Left forelimb (tissue), 1 donor: Measurements from ENCODE around the gene CAPN11.
A peak's percentile ranks its signal among the peaks of the same experiment; 100 is the strongest.

Source experiments
- DNase-seq: peaks from one replicate; pipeline ENCODE4 v3.0.0-alpha.2; 2018; ENCODE audit warnings: low spot score

Gene CAPN11

GRCh38 chr6:44214307-44214706 lies 55.7 kb downstream of the CAPN11 start:
- no peak for DNase-seq

- no peak for DNase-seq
Measured at GRCh38 chr6:44216677-44217331, 58.2 kb downstream of the CAPN11 start, which contains the start of gene MYMX. Gene MYMX (plus strand): TSS chr6:44216926. CDS start chr6:44217472, 546 bp downstream.

GRCh38 chr6:44217332-44218143 lies 58.9 kb downstream of the CAPN11 start:
- DNase-seq, result no peak

- DNase-seq, result peak; percentile 88
Measured at GRCh38 chr6:44219053-44219814, 60.6 kb downstream of the CAPN11 start.

GRCh38 chr6:44219815-44220784 lies 61.5 kb downstream of the CAPN11 start:
- no peak for DNase-seq

- DNase-seq, result no peak
Measured at GRCh38 chr6:44220913-44221290, 62.3 kb downstream of the CAPN11 start.

GRCh38 chr6:44221291-44221960 lies 62.8 kb downstream of the CAPN11 start:
- DNase-seq, result peak; percentile 89

- DNase-seq, result no peak
Measured at GRCh38 chr6:44221961-44222335, 63.3 kb downstream of the CAPN11 start.

- no peak for DNase-seq
Measured at GRCh38 chr6:44222486-44223318, 64.1 kb downstream of the CAPN11 start.

GRCh38 chr6:44223319-44224028 lies 64.9 kb downstream of the CAPN11 start, which contains the start of gene SLC29A1:
Gene SLC29A1 (plus strand): TSS chr6:44223595. CDS start chr6:44227314, 3,719 bp downstream.
- no peak for DNase-seq

GRCh38 chr6:44224029-44224964 lies 65.7 kb downstream of the CAPN11 start:
- no peak for DNase-seq

- no peak for DNase-seq
Measured at GRCh38 chr6:44224965-44225305, 66.3 kb downstream of the CAPN11 start.

GRCh38 chr6:44225579-44226325 lies 67.1 kb downstream of the CAPN11 start:
- no peak for DNase-seq

- DNase-seq, result no peak
Measured at GRCh38 chr6:44226368-44227147, 67.9 kb downstream of the CAPN11 start.

GRCh38 chr6:44227148-44227793 lies 68.7 kb downstream of the CAPN11 start:
- DNase-seq, result no peak

GRCh38 chr6:44228031-44228430 lies 69.4 kb downstream of the CAPN11 start:
- DNase-seq, result no peak
